HCT116 (cell line): ENCODE results near the gene KLK15. TPM values are rescaled to one million over a fixed set of nuclear protein-coding genes. Genes with fewer than 3 reads are reported as not detected.

Experiments used
- ATAC-seq: fragments of 200-7000 bp; cut with Tn5 transposase; 2 replicates; pipeline ENCODE4 v1.9.1; 2020; ENCODE audit warnings: mild to moderate bottlenecking, moderate library complexity
- BruUV-seq: library from RNA; stranded (reverse); fragments of 400-500 nt; replicated peaks from 2 replicates; lab custom pipeline; 2021; lab: Mats Ljungman, UMichigan
- CTCF ChIA-PET: fragments of 300-600 bp; sonication (Branson Sonifier 250); formaldehyde crosslinking; loops from one replicate; lab custom pipeline; 2021; ENCODE audit warnings: antibody characterized with exemption; lab: Charles Lee
- POLR2A ChIA-PET: fragments of 300-600, 350-600 bp; sonication (Branson Sonifier 250); formaldehyde crosslinking; loops from one replicate; lab custom pipeline; 2021; ENCODE audit warnings: antibody characterized with exemption; lab: Charles Lee
- RAD21 ChIA-PET, 2 experiments: fragments of 300-600 bp; sonication (Branson Sonifier 250); formaldehyde crosslinking; loops; one replicate each; lab custom pipeline; 2023; ENCODE audit warnings: low total read pairs in 2 of 2; ENCODE audit not compliant: uncharacterized antibody in 2 of 2, unreplicated experiment in 2 of 2, low non-redundant PET in 1 of 2; lab: Charles Lee
- DNase-seq: peaks from one replicate; pipeline ENCODE4 v3.0.0-alpha.2; 2010; ENCODE audit warnings: low read depth, low spot score
- H2AFZ ChIP-seq: fragments of 200-600 bp; shearing (Covaris generic), sonication (generic); 2 replicates; pipeline ENCODE4 v1.6.1; 2017; ENCODE audit warnings: low read depth, mixed run types, mixed read lengths, antibody characterized with exemption, low read length; ENCODE audit not compliant: poor library complexity, severe bottlenecking
- H3K27ac ChIP-seq: 2 replicates; pipeline ENCODE4 v1.5.1; 2012; ENCODE audit warnings: low read depth, low read length
- H3K27me3 ChIP-seq: fragments of 200-600 bp; sonication (generic); 2 replicates; pipeline ENCODE4 v1.6.1; 2016; ENCODE audit warnings: mixed run types, low read length, mixed read lengths; ENCODE audit not compliant: insufficient read depth
- H3K36me3 ChIP-seq, 2 experiments: fragments of 200-500 bp in 1 of 2; fragments of 200-600 bp in 1 of 2; sonication (Bioruptor generic) in 1 of 2; sonication (generic) in 1 of 2; 2 replicates each; pipeline versions ENCODE4 v1.5.1 to v1.6.1; 2014 to 2016; ENCODE audit warnings: low read length in 2 of 2, inconsistent platforms in 1 of 2, mixed read lengths in 1 of 2, mixed run types in 1 of 2; ENCODE audit not compliant: insufficient read depth in 2 of 2, control insufficient read depth in 1 of 2
- H3K4me1 ChIP-seq, 2 experiments: fragments of 200-600 bp in 1 of 2; sonication (generic) in 1 of 2; 2 replicates each; pipeline versions ENCODE4 v1.5.1 to v1.6.1; 2012 to 2017; ENCODE audit warnings: low read length in 2 of 2, inconsistent platforms in 1 of 2, mild to moderate bottlenecking in 1 of 2, mixed read lengths in 1 of 2, mixed run types in 1 of 2, moderate library complexity in 1 of 2; ENCODE audit not compliant: insufficient read depth in 2 of 2, control insufficient read depth in 1 of 2
- H3K4me2 ChIP-seq: fragments of 200-600 bp; sonication (generic); 2 replicates; pipeline ENCODE4 v1.6.1; 2017; ENCODE audit warnings: mixed run types, low read length, mixed read lengths
- H3K4me3 ChIP-seq, 2 experiments: fragments of 200-600 bp in 1 of 2; sonication (generic) in 1 of 2; replicated peaks in 1 of 2; 2 replicates each; pipeline ENCODE4 v1.5.1; 2011 to 2016; ENCODE audit warnings: low read length in 2 of 2, control low read depth in 1 of 2, low read depth in 1 of 2, mild to moderate bottlenecking in 1 of 2, mixed read lengths in 1 of 2, mixed run types in 1 of 2
- H3K79me2 ChIP-seq: fragments of 200-600 bp; sonication (generic); 2 replicates; pipeline ENCODE4 v1.6.1; 2017; ENCODE audit warnings: mild to moderate bottlenecking, mixed run types, low read length, moderate library complexity, mixed read lengths; ENCODE audit not compliant: insufficient read depth
- H3K9ac ChIP-seq: fragments of 200-600 bp; sonication (generic); 2 replicates; pipeline ENCODE4 v1.6.1; 2016; ENCODE audit warnings: low read length, mixed read lengths
- H3K9me2 ChIP-seq: fragments of 200-600 bp; sonication (generic), shearing (Covaris generic); 2 replicates; pipeline ENCODE4 v1.6.1; 2017; ENCODE audit warnings: mixed run types, mild to moderate bottlenecking, moderate library complexity; ENCODE audit not compliant: insufficient read depth
- H3K9me3 ChIP-seq, 2 experiments: fragments of 200-500 bp in 1 of 2; fragments of 200-600 bp in 1 of 2; sonication (Bioruptor generic) in 1 of 2; sonication (generic) in 1 of 2; 2 replicates each; pipeline ENCODE4 v1.6.1; 2014 to 2017; ENCODE audit warnings: low read length in 2 of 2, mixed read lengths in 2 of 2, inconsistent platforms in 1 of 2, low read depth in 1 of 2, mild to moderate bottlenecking in 1 of 2, mixed run types in 1 of 2, moderate library complexity in 1 of 2; ENCODE audit not compliant: control insufficient read depth in 1 of 2, insufficient read depth in 1 of 2
- H4K20me1 ChIP-seq: fragments of 200-600 bp; sonication (generic), shearing (Covaris generic); 2 replicates; pipeline ENCODE4 v1.6.1; 2017; ENCODE audit warnings: mixed run types, mild to moderate bottlenecking, moderate library complexity; ENCODE audit not compliant: insufficient read depth
- CBX3 ChIP-seq: IDR thresholded peaks from 2 replicates; pipeline ENCODE4 v1.6.1; 2012; ENCODE audit warnings: low read depth
- CEBPB ChIP-seq: IDR thresholded peaks from 2 replicates; pipeline ENCODE4 v1.6.1; 2012; ENCODE audit warnings: low read depth
- EZH2 ChIP-seq: fragments of 200-600 bp; sonication (generic); IDR thresholded peaks from 2 replicates; pipeline ENCODE4 v1.6.1; 2017; ENCODE audit warnings: antibody characterized with exemption, mixed run types
- FOSL1 ChIP-seq: IDR thresholded peaks from 2 replicates; pipeline ENCODE4 v1.6.1; 2012; ENCODE audit warnings: low read depth
- JUND ChIP-seq: IDR thresholded peaks from 2 replicates; pipeline ENCODE4 v1.6.1; 2012
- POLR2A ChIP-seq: IDR thresholded peaks from 2 replicates; pipeline ENCODE4 v1.7.0; 2011; ENCODE audit warnings: borderline replicate concordance; ENCODE audit not compliant: insufficient read depth, insufficient read length; ENCODE audit errors: extremely low read depth
- RAD21 ChIP-seq: IDR thresholded peaks from 2 replicates; pipeline ENCODE4 v1.6.1; 2012; ENCODE audit warnings: low read depth, mild to moderate bottlenecking
- SIN3A ChIP-seq: IDR thresholded peaks from 2 replicates; pipeline ENCODE4 v1.6.1; 2012; ENCODE audit warnings: low read depth
- SP1 ChIP-seq: IDR thresholded peaks from 2 replicates; pipeline ENCODE4 v1.6.1; 2012; ENCODE audit warnings: low read depth
- SRF ChIP-seq: IDR thresholded peaks from 2 replicates; pipeline ENCODE4 v1.6.1; 2012; ENCODE audit warnings: low read depth
- TCF7L2 ChIP-seq: IDR thresholded peaks from 2 replicates; pipeline ENCODE4 v1.7.0; 2011; ENCODE audit warnings: borderline replicate concordance, inconsistent platforms; ENCODE audit not compliant: insufficient read depth, insufficient read length; ENCODE audit errors: extremely low read depth
- ZFX ChIP-seq: fragments of 450-650 bp; IDR thresholded peaks from 2 replicates; pipeline ENCODE4 v1.6.1; 2017
- intact Hi-C: fragments of 100-400 bp; cut with micrococcal nuclease; formaldehyde crosslinking; loops from 2 replicates; pipeline ENCODE4 v1.10.0; 2022
- total RNA-seq: library from RNA; stranded (reverse); gene quantifications from one replicate; pipeline ENCODE4 v1.2.1, GENCODE V29; 2021; ENCODE audit not compliant: unreplicated experiment
- TF ChIP-seq, protein P1 (sequence below): IDR thresholded peaks from 2 replicates; pipeline ENCODE4 v1.6.1; 2012; ENCODE audit warnings: low read depth
- TF ChIP-seq, protein P2 (sequence below): IDR thresholded peaks from 2 replicates; pipeline ENCODE4 v1.6.1; 2012
- TF ChIP-seq, protein P3 (sequence below): IDR thresholded peaks from 2 replicates; pipeline ENCODE4 v1.6.1; 2012
- TF ChIP-seq, protein P4 (sequence below): IDR thresholded peaks from 2 replicates; pipeline ENCODE4 v1.6.1; 2011; ENCODE audit warnings: mild to moderate bottlenecking, low read length, moderate library complexity; ENCODE audit not compliant: insufficient replicate concordance; ENCODE audit errors: extremely low read depth

Gene KLK15
- total RNA-seq, 1 experiment from 2014 or later = not detected

DNA sequence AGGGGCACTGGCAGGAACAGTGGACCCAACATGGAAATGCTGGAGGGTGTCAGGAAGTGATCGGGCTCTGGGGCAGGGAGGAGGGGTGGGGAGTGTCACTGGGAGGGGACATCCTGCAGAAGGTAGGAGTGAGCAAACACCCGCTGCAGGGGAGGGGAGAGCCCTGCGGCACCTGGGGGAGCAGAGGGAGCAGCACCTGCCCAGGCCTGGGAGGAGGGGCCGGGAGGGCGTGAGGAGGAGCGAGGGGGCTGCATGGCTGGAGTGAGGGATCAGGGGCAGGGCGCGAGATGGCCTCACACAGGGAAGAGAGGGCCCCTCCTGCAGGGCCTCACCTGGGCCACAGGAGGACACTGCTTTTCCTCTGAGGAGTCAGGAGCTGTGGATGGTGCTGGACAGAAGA is 44.0 kb upstream of the KLK15 start:
- ATAC-seq (no peak), DNase-seq (no peak)
- H3K9me2 ChIP-seq = no peaks in the 10 kb centered on the region
- H3K27ac ChIP-seq = no peak overlapping the region
- POLR2A ChIA-PET = no interaction called here
- H2AFZ ChIP-seq = no peak overlapping the region
- H3K4me3 ChIP-seq = no peak overlapping the region
- H3K36me3 ChIP-seq = no peaks in the 10 kb centered on the region
- BruUV-seq = no TSS peak
- no peaks in the 10 kb centered on the region for H3K4me1 ChIP-seq
- CTCF ChIA-PET = no interaction called here
- no peaks in the 10 kb centered on the region for H4K20me1 ChIP-seq
- TF ChIP-seq, protein P1, sequence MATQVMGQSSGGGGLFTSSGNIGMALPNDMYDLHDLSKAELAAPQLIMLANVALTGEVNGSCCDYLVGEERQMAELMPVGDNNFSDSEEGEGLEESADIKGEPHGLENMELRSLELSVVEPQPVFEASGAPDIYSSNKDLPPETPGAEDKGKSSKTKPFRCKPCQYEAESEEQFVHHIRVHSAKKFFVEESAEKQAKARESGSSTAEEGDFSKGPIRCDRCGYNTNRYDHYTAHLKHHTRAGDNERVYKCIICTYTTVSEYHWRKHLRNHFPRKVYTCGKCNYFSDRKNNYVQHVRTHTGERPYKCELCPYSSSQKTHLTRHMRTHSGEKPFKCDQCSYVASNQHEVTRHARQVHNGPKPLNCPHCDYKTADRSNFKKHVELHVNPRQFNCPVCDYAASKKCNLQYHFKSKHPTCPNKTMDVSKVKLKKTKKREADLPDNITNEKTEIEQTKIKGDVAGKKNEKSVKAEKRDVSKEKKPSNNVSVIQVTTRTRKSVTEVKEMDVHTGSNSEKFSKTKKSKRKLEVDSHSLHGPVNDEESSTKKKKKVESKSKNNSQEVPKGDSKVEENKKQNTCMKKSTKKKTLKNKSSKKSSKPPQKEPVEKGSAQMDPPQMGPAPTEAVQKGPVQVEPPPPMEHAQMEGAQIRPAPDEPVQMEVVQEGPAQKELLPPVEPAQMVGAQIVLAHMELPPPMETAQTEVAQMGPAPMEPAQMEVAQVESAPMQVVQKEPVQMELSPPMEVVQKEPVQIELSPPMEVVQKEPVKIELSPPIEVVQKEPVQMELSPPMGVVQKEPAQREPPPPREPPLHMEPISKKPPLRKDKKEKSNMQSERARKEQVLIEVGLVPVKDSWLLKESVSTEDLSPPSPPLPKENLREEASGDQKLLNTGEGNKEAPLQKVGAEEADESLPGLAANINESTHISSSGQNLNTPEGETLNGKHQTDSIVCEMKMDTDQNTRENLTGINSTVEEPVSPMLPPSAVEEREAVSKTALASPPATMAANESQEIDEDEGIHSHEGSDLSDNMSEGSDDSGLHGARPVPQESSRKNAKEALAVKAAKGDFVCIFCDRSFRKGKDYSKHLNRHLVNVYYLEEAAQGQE = no peak
- TF ChIP-seq SIN3A (no peak), SP1 (no peak), CEBPB (no peak), SRF (no peak), JUND (no peak)
- TF ChIP-seq, protein P2, sequence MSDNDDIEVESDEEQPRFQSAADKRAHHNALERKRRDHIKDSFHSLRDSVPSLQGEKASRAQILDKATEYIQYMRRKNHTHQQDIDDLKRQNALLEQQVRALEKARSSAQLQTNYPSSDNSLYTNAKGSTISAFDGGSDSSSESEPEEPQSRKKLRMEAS = no peak
- RAD21 ChIA-PET = no interaction called here
- no peak overlapping the region for H3K9ac ChIP-seq
- no peaks in the 10 kb centered on the region for H3K79me2 ChIP-seq
- intact Hi-C loops = no loop called here
- H3K4me2 ChIP-seq = no peak overlapping the region
- H3K9me3 ChIP-seq = no peaks in the 10 kb centered on the region
- H3K27me3 ChIP-seq = peaks cover 60% of the 10 kb centered on the region

DNA sequence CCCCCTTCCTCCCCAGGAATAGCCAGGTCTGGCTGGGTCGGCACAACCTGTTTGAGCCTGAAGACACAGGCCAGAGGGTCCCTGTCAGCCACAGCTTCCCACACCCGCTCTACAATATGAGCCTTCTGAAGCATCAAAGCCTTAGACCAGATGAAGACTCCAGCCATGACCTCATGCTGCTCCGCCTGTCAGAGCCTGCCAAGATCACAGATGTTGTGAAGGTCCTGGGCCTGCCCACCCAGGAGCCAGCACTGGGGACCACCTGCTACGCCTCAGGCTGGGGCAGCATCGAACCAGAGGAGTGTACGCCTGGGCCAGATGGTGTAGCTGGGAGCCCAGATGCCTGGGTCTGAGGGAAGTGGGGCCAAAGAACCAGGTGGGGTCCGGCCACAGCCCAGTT is 43.1 kb upstream of the KLK15 start:
- POLR2A ChIA-PET = no interaction called here
- TF ChIP-seq, protein P3, sequence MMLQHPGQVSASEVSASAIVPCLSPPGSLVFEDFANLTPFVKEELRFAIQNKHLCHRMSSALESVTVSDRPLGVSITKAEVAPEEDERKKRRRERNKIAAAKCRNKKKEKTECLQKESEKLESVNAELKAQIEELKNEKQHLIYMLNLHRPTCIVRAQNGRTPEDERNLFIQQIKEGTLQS = no peak
- TF ChIP-seq SIN3A (no peak), FOSL1 (no peak), ZFX (no peak), TCF7L2 (no peak), SRF (no peak), EZH2 (no peak), RAD21 (no peak), CBX3 (no peak), POLR2A (no peak)
- TF ChIP-seq, protein P2 = no peak
- TF ChIP-seq, protein P4, sequence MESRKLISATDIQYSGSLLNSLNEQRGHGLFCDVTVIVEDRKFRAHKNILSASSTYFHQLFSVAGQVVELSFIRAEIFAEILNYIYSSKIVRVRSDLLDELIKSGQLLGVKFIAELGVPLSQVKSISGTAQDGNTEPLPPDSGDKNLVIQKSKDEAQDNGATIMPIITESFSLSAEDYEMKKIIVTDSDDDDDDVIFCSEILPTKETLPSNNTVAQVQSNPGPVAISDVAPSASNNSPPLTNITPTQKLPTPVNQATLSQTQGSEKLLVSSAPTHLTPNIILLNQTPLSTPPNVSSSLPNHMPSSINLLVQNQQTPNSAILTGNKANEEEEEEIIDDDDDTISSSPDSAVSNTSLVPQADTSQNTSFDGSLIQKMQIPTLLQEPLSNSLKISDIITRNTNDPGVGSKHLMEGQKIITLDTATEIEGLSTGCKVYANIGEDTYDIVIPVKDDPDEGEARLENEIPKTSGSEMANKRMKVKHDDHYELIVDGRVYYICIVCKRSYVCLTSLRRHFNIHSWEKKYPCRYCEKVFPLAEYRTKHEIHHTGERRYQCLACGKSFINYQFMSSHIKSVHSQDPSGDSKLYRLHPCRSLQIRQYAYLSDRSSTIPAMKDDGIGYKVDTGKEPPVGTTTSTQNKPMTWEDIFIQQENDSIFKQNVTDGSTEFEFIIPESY = no peak
- no peak overlapping the region for H3K4me2 ChIP-seq
- H2AFZ ChIP-seq = no peak overlapping the region
- no peaks in the 10 kb centered on the region for H3K9me3 ChIP-seq
- H4K20me1 ChIP-seq = no peaks in the 10 kb centered on the region
- H3K9ac ChIP-seq = no peak overlapping the region
- intact Hi-C loops = no loop called here
- ATAC-seq = no peak
- BruUV-seq = no TSS peak
- H3K27ac ChIP-seq = no peak overlapping the region
- CTCF ChIA-PET = no interaction called here
- peaks cover 69% of the 10 kb centered on the region for H3K27me3 ChIP-seq
- no peaks in the 10 kb centered on the region for H3K9me2 ChIP-seq
- no peaks in the 10 kb centered on the region for H3K79me2 ChIP-seq
- H3K36me3 ChIP-seq = no peaks in the 10 kb centered on the region
- H3K4me3 ChIP-seq = no peak overlapping the region
- RAD21 ChIA-PET = no interaction called here
- no peak for DNase-seq
- H3K4me1 ChIP-seq = no peaks in the 10 kb centered on the region
